Common myeloid progenitor, CD34-positive (primary cell): ENCODE measurements around the gene MDGA2.
A peak's percentile ranks its signal among the peaks of the same experiment; 100 is the strongest.

Source experiments
- CTCF ChIA-PET: fragments of 350-600 bp; sonication (Branson Sonifier 250); formaldehyde crosslinking; loops from one replicate; lab custom pipeline; 2021; ENCODE audit warnings: antibody characterized with exemption; lab: Charles Lee
- POLR2A ChIA-PET: fragments of 350-600 bp; sonication (Branson Sonifier 250); formaldehyde crosslinking; loops from one replicate; lab custom pipeline; 2021; ENCODE audit warnings: antibody characterized with exemption; lab: Charles Lee
- DNase-seq, 3 donors: peaks; one replicate each; pipeline versions ENCODE4 v3.0.0 to v3.0.0-alpha.2; 2013
- H3K27ac ChIP-seq, 2 experiments: 1 replicate in 1 of 2; 2 replicates in 1 of 2; pipeline ENCODE4 v1.7.0; 2013; ENCODE audit warnings: inconsistent platforms in 2 of 2, low read length in 2 of 2, mild to moderate bottlenecking in 2 of 2, low read depth in 1 of 2, moderate library complexity in 1 of 2; ENCODE audit not compliant: severe bottlenecking in 2 of 2, insufficient read depth in 1 of 2, poor library complexity in 1 of 2
- H3K27me3 ChIP-seq, 5 experiments: replicated peaks in 2 of 5; 1 replicate in 3 of 5; 2 replicates in 2 of 5; pipeline versions ENCODE4 v1.6.1 to v1.7.0; 2013; ENCODE audit warnings: low read length in 4 of 5, mild to moderate bottlenecking in 2 of 5, moderate library complexity in 2 of 5, inconsistent platforms in 1 of 5; ENCODE audit not compliant: insufficient read depth in 5 of 5, control insufficient read depth in 4 of 5
- H3K36me3 ChIP-seq, 4 experiments: 1 replicate in 2 of 4; 2 replicates in 2 of 4; pipeline versions ENCODE4 v1.6.1 to v1.7.0; 2013; ENCODE audit warnings: low read length in 3 of 4, control low read depth in 1 of 4, mild to moderate bottlenecking in 1 of 4; ENCODE audit not compliant: control insufficient read depth in 4 of 4, insufficient read depth in 4 of 4
- H3K4me1 ChIP-seq, 4 experiments: 1 replicate in 3 of 4; 2 replicates in 1 of 4; pipeline versions ENCODE4 v1.6.1 to v1.7.1; 2013; ENCODE audit warnings: low read length in 3 of 4, mild to moderate bottlenecking in 3 of 4, control low read depth in 1 of 4, inconsistent platforms in 1 of 4, moderate library complexity in 1 of 4; ENCODE audit not compliant: control insufficient read depth in 4 of 4, insufficient read depth in 4 of 4; ENCODE audit errors: control extremely low read depth in 1 of 4
- H3K4me3 ChIP-seq, 7 experiments: 1 replicate in 4 of 7; 2 replicates in 3 of 7; pipeline versions ENCODE4 v1.5.1 to v1.7.0; 2013; ENCODE audit warnings: mild to moderate bottlenecking in 7 of 7, low read length in 6 of 7, moderate library complexity in 6 of 7, inconsistent platforms in 2 of 7, low read depth in 2 of 7, control low read depth in 1 of 7; ENCODE audit not compliant: insufficient read depth in 4 of 7, control insufficient read depth in 1 of 7; ENCODE audit errors: extremely low read depth in 1 of 7
- H3K9me3 ChIP-seq, 5 experiments: 1 replicate in 4 of 5; 2 replicates in 1 of 5; pipeline versions ENCODE4 v1.6.1 to v1.7.1; 2013; ENCODE audit warnings: low read length in 4 of 5, mild to moderate bottlenecking in 2 of 5, inconsistent platforms in 1 of 5, low read depth in 1 of 5, moderate library complexity in 1 of 5; ENCODE audit not compliant: control insufficient read depth in 4 of 5, insufficient read depth in 2 of 5; ENCODE audit errors: control extremely low read depth in 1 of 5
- WGBS: methylation state at CpG from one replicate; pipeline ENCODE4 v1.1.5; 2013; ENCODE audit not compliant: insufficient coverage; 5-methylcytosine and 5-hydroxymethylcytosine counted together

The MDGA2 gene

GRCh38 chr14:47366006-47366405, 309.4 kb downstream of the MDGA2 start:
- CTCF ChIA-PET: interaction anchor here (1.4 kb wide), 1 partner anchor 9 kb away, joined by 3 read pairs; no protein-coding TSS in a partner anchor
- WGBS: 100% methylated on average over 1 of the region's 2 CpGs
- no peak for DNase-seq

GRCh38 chr14:47365233-47365632, 310.2 kb downstream of the MDGA2 start:
- ChIA-PET POLR2A (no interaction called here), CTCF (interaction anchor here (1.4 kb wide), 1 partner anchor 8 kb away, joined by 3 read pairs; no protein-coding TSS in a partner anchor)
- H3K27ac ChIP-seq: no peak overlapping the region
- no peaks in the 10 kb centered on the region for H3K36me3 ChIP-seq
- H3K27me3 ChIP-seq: no peaks in the 10 kb centered on the region
- H3K9me3 ChIP-seq: no peaks in the 10 kb centered on the region
- no peaks in the 10 kb centered on the region for H3K4me1 ChIP-seq
- no peak for DNase-seq
- 90% methylated on average over 2 of the region's 6 CpGs for WGBS
- no peak overlapping the region for H3K4me3 ChIP-seq

More at GRCh38 chr14:47366006-47366405, 309.4 kb downstream of the MDGA2 start:
- Histone ChIP-seq H3K27me3 (no peaks in the 10 kb centered on the region), H3K4me1 (no peaks in the 10 kb centered on the region), H3K27ac (no peak overlapping the region), H3K4me3 (no peak overlapping the region), H3K9me3 (no peaks in the 10 kb centered on the region), H3K36me3 (no peaks in the 10 kb centered on the region)
- POLR2A ChIA-PET: no interaction called here

GRCh38 chr14:47353186-47353585, 322.2 kb downstream of the MDGA2 start:
- Histone ChIP-seq H3K4me1 (peaks cover 0 to 5% (median 0%) of the 10 kb centered on the region in 4 experiments), H3K27ac (no peak overlapping the region), H3K9me3 (peaks cover 0 to 5% (median 0%) of the 10 kb centered on the region in 5 experiments), H3K36me3 (no peaks in the 10 kb centered on the region), H3K4me3 (no peak overlapping the region), H3K27me3 (no peaks in the 10 kb centered on the region)
- ChIA-PET POLR2A (no interaction called here), CTCF (no interaction called here)
- WGBS: 67% methylated on average over 1 of the region's 4 CpGs
- peak; percentile 1 to 82 (median 51) for DNase-seq

- DNase-seq: no peak
- Histone ChIP-seq H3K4me3 (no peak overlapping the region), H3K9me3 (no peaks in the 10 kb centered on the region), H3K27ac (no peak overlapping the region), H3K27me3 (no peaks in the 10 kb centered on the region), H3K4me1 (no peaks in the 10 kb centered on the region), H3K36me3 (no peaks in the 10 kb centered on the region)
- CTCF ChIA-PET: no interaction called here
- POLR2A ChIA-PET: no interaction called here
- 62% methylated on average over 5 of the region's 5 CpGs for WGBS
Measured at GRCh38 chr14:47346849-47347248, 328.6 kb downstream of the MDGA2 start.

GRCh38 chr14:47345016-47345415, 330.4 kb downstream of the MDGA2 start:
- DNase-seq: no peak
- POLR2A ChIA-PET: no interaction called here
- Histone ChIP-seq H3K9me3 (no peaks in the 10 kb centered on the region), H3K27me3 (no peaks in the 10 kb centered on the region), H3K4me3 (no peak overlapping the region), H3K4me1 (no peaks in the 10 kb centered on the region), H3K27ac (no peak overlapping the region), H3K36me3 (no peaks in the 10 kb centered on the region)
- no CpG with 5 or more reads among the region's 2 CpGs for WGBS
- CTCF ChIA-PET: interaction anchor here (1.3 kb wide), 1 partner anchor 12 kb away, joined by 3 read pairs; no protein-coding TSS in a partner anchor

GRCh38 chr14:47332939-47333338, 342.5 kb downstream of the MDGA2 start:
- DNase-seq: no peak
- Histone ChIP-seq H3K4me1 (no peaks in the 10 kb centered on the region), H3K9me3 (no peaks in the 10 kb centered on the region), H3K36me3 (no peaks in the 10 kb centered on the region), H3K27ac (no peak overlapping the region), H3K4me3 (no peak overlapping the region), H3K27me3 (no peaks in the 10 kb centered on the region)
- ChIA-PET CTCF (interaction anchor here (1.1 kb wide), 1 partner anchor 13 kb away, joined by 3 read pairs; no protein-coding TSS in a partner anchor), POLR2A (no interaction called here)
- 100% methylated on average over 1 of the region's 3 CpGs for WGBS

GRCh38 chr14:47332106-47332505, 343.3 kb downstream of the MDGA2 start:
- no peak overlapping the region for H3K4me3 ChIP-seq
- no peak for DNase-seq
- H3K27ac ChIP-seq: no peak overlapping the region
- no peaks in the 10 kb centered on the region for H3K9me3 ChIP-seq
- H3K36me3 ChIP-seq: no peaks in the 10 kb centered on the region
- H3K4me1 ChIP-seq: no peaks in the 10 kb centered on the region
- CTCF ChIA-PET: interaction anchor here (1.1 kb wide), 1 partner anchor 13 kb away, joined by 3 read pairs; no protein-coding TSS in a partner anchor
- POLR2A ChIA-PET: no interaction called here
- no peaks in the 10 kb centered on the region for H3K27me3 ChIP-seq
